Measurements from ENCODE around the gene NUDT1.

The NUDT1 gene

GRCh38 chr7:2241580-2242540, at the start of gene NUDT1, which contains the start of gene MRM2:
NUDT1 (plus strand) TSS chr7:2242226; CDS start chr7:2244575, 2,349 bp downstream.
MRM2 (minus strand) TSS chr7:2242205; CDS start chr7:2242169, 36 bp downstream.
- DNase-seq (ENCODE audit: low read depth) = peak; percentile 47

DNA sequence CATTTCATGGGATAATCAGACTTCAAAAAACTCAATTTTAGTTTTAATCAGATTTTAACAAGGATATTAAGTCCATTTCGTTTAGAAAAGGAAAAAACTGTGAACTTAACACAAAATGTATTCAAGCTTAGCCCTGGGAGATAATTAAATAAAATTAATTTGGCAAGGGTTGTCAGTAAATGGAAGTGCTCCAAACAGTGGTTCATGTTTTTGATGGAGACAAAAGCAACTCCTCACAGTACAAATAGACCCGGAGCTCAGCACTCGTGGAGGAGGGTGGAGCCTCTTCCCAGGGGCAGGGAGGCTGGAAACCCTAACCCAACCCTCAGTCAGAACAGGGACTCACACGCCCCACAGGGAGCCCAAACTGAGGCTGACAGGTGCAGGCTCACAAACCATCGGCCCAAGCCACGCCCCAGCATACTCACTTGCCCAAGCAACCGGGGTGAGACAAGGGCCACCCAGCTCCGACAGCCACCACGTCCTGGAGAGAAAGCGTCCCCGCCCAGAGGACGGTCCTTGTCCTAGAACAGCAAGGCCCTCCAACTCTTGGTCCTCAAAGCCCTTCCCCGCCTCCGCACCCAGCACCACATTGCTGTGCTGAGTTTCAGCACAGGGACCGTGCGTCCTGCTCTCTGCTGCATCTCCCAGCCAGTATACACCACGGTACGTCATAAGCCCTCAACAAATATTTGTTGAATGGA, 49.0 kb upstream of the NUDT1 start:
- no peak for DNase-seq (ENCODE audit: low read depth)

DNA sequence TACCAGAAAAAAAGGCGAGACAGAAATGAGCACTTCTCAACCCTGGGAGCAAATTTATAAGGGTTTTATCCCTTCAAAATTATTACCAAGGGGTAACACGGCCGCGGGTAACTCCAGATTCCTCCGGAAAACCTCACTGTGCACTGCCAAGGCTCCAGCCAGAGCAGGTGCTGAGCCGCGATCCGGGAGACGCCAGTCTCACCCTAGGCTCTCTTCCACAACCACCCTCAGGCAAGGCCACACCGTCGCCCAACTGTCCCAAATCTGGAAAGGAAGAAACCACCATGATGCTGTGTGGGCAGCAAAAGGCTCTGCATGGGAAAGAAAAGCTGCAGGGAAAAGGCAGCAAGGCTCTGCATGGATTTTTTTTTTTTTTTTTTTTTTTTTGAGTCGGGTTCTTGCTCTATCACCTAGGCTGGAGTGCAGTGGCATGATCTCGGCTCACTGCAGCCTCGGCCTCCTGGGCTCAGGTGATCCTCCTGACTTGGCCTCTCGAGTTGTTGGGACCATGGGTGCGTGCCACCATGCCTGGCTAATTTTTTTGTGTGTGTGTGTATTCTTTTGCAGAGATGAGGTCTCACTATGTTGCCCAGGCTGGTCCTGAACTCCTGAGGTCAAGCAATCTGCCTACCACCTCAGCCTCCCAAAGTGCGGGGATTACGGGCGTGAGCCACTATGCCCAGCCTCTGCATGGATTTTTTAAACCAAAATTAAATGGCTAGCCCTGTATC, 48.3 kb upstream of the NUDT1 start:
- DNase-seq (ENCODE audit: low read depth) = no peak

DNA sequence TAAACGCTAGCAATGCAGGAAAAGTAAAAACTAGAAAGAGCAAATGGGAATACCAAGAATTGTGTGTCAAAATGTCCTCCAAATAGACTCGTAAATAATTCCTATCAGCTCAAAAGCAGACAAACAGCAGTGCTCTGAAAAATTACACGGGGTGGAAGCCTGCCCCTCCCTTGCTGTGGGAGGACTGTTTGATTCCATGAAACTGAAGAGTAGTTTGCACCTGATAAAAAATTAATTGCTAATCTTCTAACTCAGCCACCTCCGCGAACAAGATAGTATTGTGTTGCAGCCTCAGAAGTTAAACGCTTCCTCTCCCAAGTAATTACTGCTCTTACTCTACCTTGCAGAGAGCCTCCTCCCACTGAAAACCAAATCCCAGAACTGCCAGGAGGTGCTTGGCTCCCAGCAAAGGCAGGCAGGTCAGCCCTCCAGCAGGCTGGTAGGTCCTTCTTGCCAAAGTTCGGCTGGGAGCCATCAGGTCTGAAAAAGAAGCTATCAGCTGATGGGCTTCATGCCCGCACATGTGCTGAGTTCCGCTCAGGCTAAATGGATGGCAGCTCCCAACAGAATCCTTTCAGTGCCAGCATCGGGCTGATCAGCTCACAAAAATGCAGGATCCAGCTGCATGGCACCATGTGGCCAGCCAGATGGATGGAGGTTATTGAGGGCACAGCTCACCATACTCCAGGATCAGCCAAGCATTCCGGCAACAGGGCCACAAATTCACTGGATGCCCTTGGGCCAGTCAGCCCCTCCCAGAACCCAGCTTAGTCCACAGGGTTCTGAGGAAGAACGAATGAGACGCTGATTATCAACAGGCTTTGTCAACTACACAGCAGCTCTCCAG, 46.4 kb upstream of the NUDT1 start:
- DNase-seq (ENCODE audit: low read depth) = no peak

- no peak for DNase-seq (ENCODE audit: low read depth)
Observed at GRCh38 chr7:2196381-2197378, 45.3 kb upstream of the NUDT1 start.

- DNase-seq (ENCODE audit: low read depth) = no peak
Observed at GRCh38 chr7:2197436-2198155, 44.4 kb upstream of the NUDT1 start.

- DNase-seq (ENCODE audit: low read depth) = no peak
Observed at GRCh38 chr7:2198206-2198605, 43.8 kb upstream of the NUDT1 start.

DNA sequence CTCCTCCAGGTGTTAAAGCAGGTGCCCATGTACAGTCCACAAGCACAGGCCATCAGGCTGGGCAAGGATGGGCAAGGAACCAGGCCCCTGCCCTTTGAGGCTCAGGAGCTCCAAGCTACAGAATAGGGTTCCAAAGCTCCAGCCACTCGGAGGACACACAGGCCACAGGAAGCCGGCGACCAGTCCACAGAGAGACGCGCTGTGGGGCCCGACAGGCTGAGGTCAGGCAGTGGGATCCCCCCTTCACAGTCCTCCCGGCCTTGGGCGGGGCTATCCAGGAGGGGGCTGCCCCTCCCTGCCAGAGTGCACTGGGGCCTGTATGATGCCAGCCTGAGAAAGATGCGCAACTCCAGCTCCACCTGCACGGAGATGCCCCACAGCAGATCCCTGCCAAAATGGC, 43.3 kb upstream of the NUDT1 start:
- DNase-seq (ENCODE audit: low read depth) = no peak

DNA sequence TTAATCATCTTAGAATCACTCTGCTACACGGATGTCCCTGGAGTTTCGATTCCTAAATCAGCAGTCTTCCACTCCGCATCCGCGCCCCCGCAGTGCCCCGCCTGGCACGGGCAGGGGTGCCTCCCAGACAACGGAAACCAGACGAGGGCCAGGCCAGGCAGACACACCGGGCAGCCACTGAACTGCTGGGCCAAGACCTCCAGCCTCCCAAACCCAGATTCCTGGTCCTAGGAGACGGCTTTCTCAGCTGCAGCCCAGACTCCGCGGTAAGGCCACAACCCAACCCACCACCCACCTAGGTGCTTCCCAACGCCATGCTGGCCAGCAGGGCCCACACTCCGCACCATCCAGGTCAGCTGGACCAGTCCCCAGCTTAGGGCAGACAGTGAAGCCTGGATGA, 42.5 kb upstream of the NUDT1 start:
- no peak for DNase-seq (ENCODE audit: low read depth)

DNA sequence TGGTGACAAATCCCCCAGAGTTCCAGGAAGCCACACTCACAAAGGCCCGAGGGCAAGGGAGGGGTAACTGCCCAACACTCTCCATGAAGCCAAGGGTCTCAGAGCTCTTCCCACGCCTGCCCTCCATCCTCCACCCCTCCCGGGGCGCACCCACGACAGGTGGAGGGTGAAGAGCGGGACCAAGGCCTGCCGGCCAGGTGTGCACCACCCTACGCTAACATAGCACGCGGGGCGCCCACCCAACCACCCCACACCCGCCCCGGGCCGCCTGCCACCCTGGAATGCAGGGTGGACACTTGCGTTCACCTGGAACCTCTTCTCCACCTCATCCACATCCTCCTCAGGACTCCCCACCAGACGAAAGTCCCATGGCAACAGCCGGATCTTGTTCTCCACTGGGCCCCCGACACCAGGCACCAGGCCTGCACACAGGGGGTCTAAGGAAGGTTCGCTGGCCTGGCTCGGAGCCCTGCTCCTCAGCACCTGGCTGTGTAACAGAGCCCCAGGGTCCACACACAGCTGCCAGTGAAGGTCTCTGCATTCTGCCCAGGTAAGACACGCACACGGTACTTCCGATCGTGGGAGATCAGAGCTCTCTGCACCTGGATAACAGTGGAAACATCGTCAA, 42.0 kb upstream of the NUDT1 start:
- no peak for DNase-seq (ENCODE audit: low read depth)

DNA sequence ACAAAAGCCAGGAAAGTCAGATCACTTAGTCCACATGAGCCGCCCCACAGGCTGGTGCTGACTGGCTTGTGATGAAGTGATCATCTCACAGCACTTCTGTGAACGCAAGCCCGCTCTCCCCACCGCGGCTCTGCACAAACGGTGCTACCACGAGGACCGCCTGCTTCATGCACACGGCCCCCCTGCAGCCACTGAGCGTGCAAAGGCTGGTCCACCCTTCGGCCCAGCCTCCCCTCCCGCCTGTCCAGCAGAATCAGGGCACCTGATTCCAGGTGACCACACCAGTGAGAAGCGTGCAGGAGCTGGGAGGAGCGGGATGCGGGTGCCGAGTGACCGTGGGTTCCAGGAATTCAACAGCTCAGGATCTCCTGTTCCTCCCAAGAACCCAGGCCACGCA, 41.4 kb upstream of the NUDT1 start:
- no peak for DNase-seq (ENCODE audit: low read depth)

- no peak for DNase-seq (ENCODE audit: low read depth)
Observed at GRCh38 chr7:2201128-2201527, 40.9 kb upstream of the NUDT1 start.

GRCh38 chr7:2201686-2202360, 40.2 kb upstream of the NUDT1 start:
- DNase-seq (ENCODE audit: low read depth) = no peak

DNA sequence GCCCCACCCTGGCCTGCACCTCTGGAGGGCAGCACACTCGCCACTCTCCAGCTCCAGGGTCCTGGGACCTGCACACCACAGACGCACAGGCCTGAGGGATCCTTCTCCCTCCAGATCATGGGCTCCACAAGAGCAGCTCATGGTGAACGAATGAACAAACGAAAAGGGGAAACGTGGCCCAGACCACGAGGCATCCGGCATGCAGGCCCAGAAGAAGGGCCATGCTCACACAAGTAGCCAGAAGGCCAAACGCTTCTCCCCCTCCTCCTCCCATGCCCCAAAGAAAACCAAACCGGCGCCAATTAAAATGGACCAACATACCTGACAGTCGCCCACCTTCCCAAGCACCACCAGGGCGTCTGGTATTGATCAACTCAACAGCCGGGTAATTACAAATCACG, 39.7 kb upstream of the NUDT1 start:
- DNase-seq (ENCODE audit: low read depth) = no peak

DNA sequence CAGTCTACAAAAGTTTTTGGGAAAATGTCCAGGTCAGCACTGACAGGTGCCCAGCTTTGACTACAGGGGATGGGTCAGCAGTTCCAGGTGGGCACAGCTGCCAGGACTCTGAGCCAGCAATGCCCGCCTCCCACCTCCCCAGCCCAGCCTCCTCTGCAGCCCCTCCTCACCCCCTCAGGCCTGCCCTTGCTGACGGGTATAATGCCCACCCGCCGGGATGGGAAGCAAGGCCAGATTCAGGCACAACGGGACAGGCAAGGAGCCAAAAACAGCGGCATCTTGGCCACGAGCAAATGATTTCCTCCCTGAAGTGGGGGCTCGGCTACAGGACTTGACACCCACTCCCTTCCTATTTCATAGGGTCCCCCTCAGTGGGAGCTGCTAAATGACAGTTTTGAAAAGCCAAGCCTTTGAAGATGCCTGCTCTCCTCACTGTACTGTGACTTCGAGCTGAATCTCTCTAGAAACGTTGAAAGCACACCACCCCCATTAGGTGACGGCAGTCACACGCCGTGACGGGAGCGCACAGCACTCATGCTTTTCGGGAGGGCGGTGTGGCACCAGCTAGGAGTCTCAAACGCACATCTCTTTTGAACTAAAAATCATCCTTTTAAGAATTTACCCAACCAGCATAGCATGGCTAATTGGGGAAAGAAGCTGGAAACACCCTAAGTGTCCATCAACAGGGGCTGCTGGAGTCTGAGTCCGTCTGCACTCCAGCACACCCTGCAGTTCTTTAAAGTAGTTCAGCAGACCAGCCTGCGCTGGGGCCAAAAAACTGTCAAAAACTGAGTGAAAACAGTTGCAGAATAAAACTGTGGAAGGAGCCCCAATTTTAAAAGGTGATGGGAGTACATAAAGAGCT, 38.9 kb upstream of the NUDT1 start:
- no peak for DNase-seq (ENCODE audit: low read depth)

DNA sequence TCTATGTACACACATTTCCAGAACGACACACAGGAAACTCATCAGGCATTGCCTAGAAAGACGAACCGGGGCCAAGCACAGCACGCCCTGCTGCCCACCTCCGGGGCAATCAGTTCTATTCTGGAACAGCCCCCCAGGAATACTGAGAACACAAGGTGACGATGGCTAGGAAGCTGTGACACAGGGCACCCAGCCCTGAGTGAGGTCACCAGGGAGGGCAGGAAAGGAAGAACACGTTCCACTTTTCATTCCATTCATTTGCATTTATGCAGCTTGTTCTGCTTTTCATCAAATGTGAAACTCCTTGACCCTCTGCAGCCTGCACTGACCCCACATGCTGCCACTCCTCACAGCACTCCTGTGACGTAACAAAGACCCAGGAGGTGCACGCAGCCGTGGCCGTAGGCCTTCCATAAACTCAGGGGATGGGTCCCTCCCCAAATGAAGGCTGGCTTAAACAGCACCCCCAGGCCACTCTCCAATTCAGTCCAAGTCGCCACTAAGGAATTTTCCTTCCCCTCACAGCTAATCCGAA, 38.2 kb upstream of the NUDT1 start:
- no peak for DNase-seq (ENCODE audit: low read depth)

GRCh38 chr7:2204446-2204845, 37.6 kb upstream of the NUDT1 start:
- DNase-seq (ENCODE audit: low read depth) = no peak

All from activated gamma-delta T cell treated with anti-CD3 and anti-CD28 coated beads, Interleukin-2, amount 50 U/mL, for 16 hours (primary cell).